Colonic mucosa (tissue), 4 donors: ENCODE measurements around the gene PTGIS. TPM values are rescaled to one million over a fixed set of nuclear protein-coding genes. Genes with fewer than 3 reads are reported as not detected.

Source experiments
- DNase-seq: peaks from one replicate; pipeline ENCODE4 v3.0.0-alpha.2; 2020
- H3K27ac ChIP-seq: fragments of 200-600 bp; one replicate; pipeline ENCODE4 v1.8.0; 2021
- H3K27me3 ChIP-seq: fragments of 200-600 bp; one replicate; pipeline ENCODE4 v1.8.0; 2021
- H3K36me3 ChIP-seq: fragments of 200-600 bp; one replicate; pipeline ENCODE4 v1.8.0; 2021
- H3K4me1 ChIP-seq: fragments of 200-600 bp; one replicate; pipeline ENCODE4 v1.8.0; 2021; ENCODE audit warnings: mild to moderate bottlenecking
- H3K4me3 ChIP-seq: fragments of 200-600 bp; one replicate; pipeline ENCODE4 v1.8.0; 2021
- H3K9ac ChIP-seq, 2 donors: one replicate each; pipeline ENCODE4 v1.7.0; 2013; ENCODE audit warnings: control low read depth in 2 of 2, low read depth in 2 of 2, low read length in 2 of 2
- H3K9me3 ChIP-seq: fragments of 200-600 bp; one replicate; pipeline ENCODE4 v1.8.0; 2021
- CTCF ChIP-seq: fragments of 200-600 bp; IDR thresholded peaks from one replicate; pipeline ENCODE4 v1.8.0; 2022; ENCODE audit warnings: antibody characterized with exemption, mild to moderate bottlenecking
- intact Hi-C: fragments of 100-400 bp; cut with DNase I; formaldehyde crosslinking; loops from one replicate; pipeline ENCODE4 v1.14.1; 2022
- total RNA-seq, 2 donors: library from RNA; stranded (reverse); fragmentation: NEBNext Ultra II Directional in 1 of 2; extraction: Animal tissue kit (Norgen Biotek cat#: 25700) in 1 of 2; gene quantifications; one replicate each; pipeline ENCODE4 v1.2.1, GENCODE V29; 2021
- donor health status: healthy.
- donor health status: DM: no; HTN: no; CAD: no.
- donor health status: DM: no; HTN: no; CAD: no.

PTGIS gene
- total RNA-seq, 2 donors from 2014 or later, result 0.94 to 8.0 TPM

GRCh38 chr20:49540687-49541435, 27.1 kb downstream of the PTGIS start:
- DNase-seq, result no peak
- intact Hi-C loops, result loop anchor here (2.0 kb wide), 1 partner anchor 68 kb away; no protein-coding TSS in a partner anchor
- no peaks in the 10 kb centered on the region for H3K36me3 ChIP-seq
- no peaks in the 10 kb centered on the region for H3K9me3 ChIP-seq
- H3K4me1 ChIP-seq, result no peaks in the 10 kb centered on the region
- H3K27me3 ChIP-seq, result no peaks in the 10 kb centered on the region
- H3K4me3 ChIP-seq, result no peak overlapping the region
- no peak for TF ChIP-seq CTCF
- H3K27ac ChIP-seq, result no peak overlapping the region
- H3K9ac ChIP-seq, result no peak overlapping the region

- DNase-seq, result no peak
- no peaks in the 10 kb centered on the region for H3K27me3 ChIP-seq
- no peaks in the 10 kb centered on the region for H3K4me1 ChIP-seq
- no peak overlapping the region for H3K4me3 ChIP-seq
- no peaks in the 10 kb centered on the region for H3K36me3 ChIP-seq
- no peak overlapping the region for H3K9ac ChIP-seq
- H3K9me3 ChIP-seq, result no peaks in the 10 kb centered on the region
- intact Hi-C loops, result loop anchor here (2.0 kb wide), 1 partner anchor 69 kb away; no protein-coding TSS in a partner anchor
- TF ChIP-seq CTCF, result no peak
- H3K27ac ChIP-seq, result no peak overlapping the region
Observed at GRCh38 chr20:49540232-49540620, 27.7 kb downstream of the PTGIS start.

- Histone ChIP-seq H3K4me1 (no peaks in the 10 kb centered on the region), H3K27ac (no peak overlapping the region), H3K4me3 (no peak overlapping the region), H3K9ac (no peak overlapping the region), H3K9me3 (no peaks in the 10 kb centered on the region), H3K36me3 (no peaks in the 10 kb centered on the region), H3K27me3 (no peaks in the 10 kb centered on the region)
- TF ChIP-seq CTCF, result no peak
- intact Hi-C loops, result loop anchor here (2.0 kb wide), 1 partner anchor 69 kb away; no protein-coding TSS in a partner anchor
- no peak for DNase-seq
Observed at GRCh38 chr20:49539481-49540231, 28.3 kb downstream of the PTGIS start.

- H3K4me3 ChIP-seq, result no peak overlapping the region
- no peaks in the 10 kb centered on the region for H3K4me1 ChIP-seq
- H3K9me3 ChIP-seq, result no peaks in the 10 kb centered on the region
- intact Hi-C loops, result no loop called here
- no peak overlapping the region for H3K9ac ChIP-seq
- TF ChIP-seq CTCF, result no peak
- H3K27me3 ChIP-seq, result no peaks in the 10 kb centered on the region
- H3K36me3 ChIP-seq, result no peaks in the 10 kb centered on the region
- H3K27ac ChIP-seq, result no peak overlapping the region
- no peak for DNase-seq
Observed at GRCh38 chr20:49538950-49539349, 29.0 kb downstream of the PTGIS start.

- Histone ChIP-seq H3K4me3 (no peak overlapping the region), H3K27me3 (no peaks in the 10 kb centered on the region), H3K4me1 (no peaks in the 10 kb centered on the region), H3K27ac (no peak overlapping the region), H3K9ac (no peak overlapping the region), H3K9me3 (no peaks in the 10 kb centered on the region), H3K36me3 (no peaks in the 10 kb centered on the region)
- TF ChIP-seq CTCF, result peak; percentile 80
- DNase-seq, result peak; percentile 56
- intact Hi-C loops, result loop anchor here (5.0 kb wide), 1 partner anchor 202 kb away; no protein-coding TSS in a partner anchor
Observed at GRCh38 chr20:49534255-49534712, 33.7 kb downstream of the PTGIS start.
